H7 (cell line): ENCODE measurements around the gene IKZF3. TPM values are rescaled to one million over a fixed set of nuclear protein-coding genes. Genes with fewer than 3 reads are reported as not detected.

Experiments
- DNase-seq: peaks from one replicate; pipeline ENCODE4 v3.0.0; 2012
- H3K27me3 ChIP-seq: 2 replicates; pipeline ENCODE4 v1.6.0; 2011; ENCODE audit warnings: mild to moderate bottlenecking, low read length; ENCODE audit not compliant: control insufficient read depth, insufficient read depth
- H3K36me3 ChIP-seq: replicated peaks from 2 replicates; pipeline ENCODE4 v1.5.1; 2011; ENCODE audit warnings: low read length; ENCODE audit not compliant: control insufficient read depth, insufficient read depth
- H3K4me3 ChIP-seq: 2 replicates; pipeline ENCODE4 v1.5.1; 2011; ENCODE audit warnings: low read depth, mild to moderate bottlenecking, control low read depth, low read length, moderate library complexity; ENCODE audit not compliant: insufficient read depth
- total RNA-seq: library from RNA; depleted of rRNA; stranded (reverse); fragments of >200 nt; shearing (Covaris generic); gene quantifications from 2 replicates; pipeline ENCODE4 v1.2.3, GENCODE V29; 2014

IKZF3 gene
- total RNA-seq, 1 experiment from 2014 or later = 0.10 TPM

DNA sequence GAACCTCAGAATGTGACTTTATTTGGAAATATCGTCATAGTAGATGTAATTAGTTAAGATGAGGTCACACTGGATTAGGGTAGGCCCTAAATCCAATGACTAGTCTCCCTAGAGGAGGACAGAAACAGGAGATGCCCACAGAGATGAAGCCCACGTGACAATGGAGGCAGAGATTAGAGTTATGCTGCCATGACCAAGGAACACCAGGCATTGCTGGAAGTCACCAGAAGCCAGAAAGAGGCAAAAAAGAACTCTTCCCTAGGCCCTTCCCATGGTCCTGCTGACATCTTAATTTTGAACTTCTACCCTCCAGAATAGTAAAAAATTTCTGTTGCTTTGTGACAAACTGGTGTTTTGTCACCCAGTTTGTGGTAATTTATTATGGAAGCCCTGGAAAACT lies 49.6 kb downstream of the IKZF3 start:
- no peak overlapping the region for H3K4me3 ChIP-seq
- H3K36me3 ChIP-seq = no peaks in the 10 kb centered on the region
- H3K27me3 ChIP-seq = no peaks in the 10 kb centered on the region
- no peak for DNase-seq

DNA sequence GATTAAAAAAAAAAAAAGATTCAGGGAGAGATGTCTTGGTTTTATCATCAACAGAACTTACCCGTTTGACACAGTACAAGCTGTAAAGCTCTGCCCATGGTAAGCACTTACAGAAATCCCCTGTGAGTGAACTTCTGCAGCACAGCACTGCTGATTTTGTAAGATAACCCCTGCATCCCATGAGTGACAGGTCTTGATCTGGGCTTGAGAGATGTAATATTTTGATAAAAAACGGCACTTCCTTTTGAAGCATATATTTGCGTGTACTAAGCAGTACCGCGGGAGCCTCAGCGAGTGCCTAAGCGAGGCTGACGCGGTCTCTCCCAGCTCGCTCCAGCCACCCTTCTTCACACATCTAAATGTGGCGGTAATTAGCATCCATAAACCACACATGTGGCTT lies 50.5 kb downstream of the IKZF3 start:
- Histone ChIP-seq H3K4me3 (no peak overlapping the region), H3K36me3 (no peaks in the 10 kb centered on the region)
- DNase-seq = no peak

DNA sequence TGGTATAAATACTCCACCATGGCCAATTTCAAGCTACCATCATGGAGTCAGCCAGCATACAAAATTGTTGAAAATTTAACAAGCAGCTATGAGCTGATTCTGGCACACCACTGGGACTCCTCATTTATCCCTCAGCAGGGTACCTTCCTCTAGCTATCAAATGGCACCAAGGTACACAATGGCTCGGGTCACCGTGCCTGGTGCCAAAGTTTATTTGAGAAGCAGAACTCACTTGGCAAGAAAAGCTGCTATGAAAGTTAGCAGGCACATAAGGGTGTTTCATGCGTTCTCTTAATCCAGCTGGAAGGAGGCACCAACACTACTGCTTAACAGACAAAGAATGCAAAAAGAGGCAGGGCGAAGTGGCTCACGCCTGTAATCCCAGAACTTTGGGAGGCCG lies 51.6 kb downstream of the IKZF3 start:
- no peak overlapping the region for H3K4me3 ChIP-seq
- DNase-seq = no peak
- no peaks in the 10 kb centered on the region for H3K36me3 ChIP-seq
- no peaks in the 10 kb centered on the region for H3K27me3 ChIP-seq

More for the DNA sequence above, 50.5 kb downstream of the IKZF3 start:
- H3K27me3 ChIP-seq = no peaks in the 10 kb centered on the region

DNA sequence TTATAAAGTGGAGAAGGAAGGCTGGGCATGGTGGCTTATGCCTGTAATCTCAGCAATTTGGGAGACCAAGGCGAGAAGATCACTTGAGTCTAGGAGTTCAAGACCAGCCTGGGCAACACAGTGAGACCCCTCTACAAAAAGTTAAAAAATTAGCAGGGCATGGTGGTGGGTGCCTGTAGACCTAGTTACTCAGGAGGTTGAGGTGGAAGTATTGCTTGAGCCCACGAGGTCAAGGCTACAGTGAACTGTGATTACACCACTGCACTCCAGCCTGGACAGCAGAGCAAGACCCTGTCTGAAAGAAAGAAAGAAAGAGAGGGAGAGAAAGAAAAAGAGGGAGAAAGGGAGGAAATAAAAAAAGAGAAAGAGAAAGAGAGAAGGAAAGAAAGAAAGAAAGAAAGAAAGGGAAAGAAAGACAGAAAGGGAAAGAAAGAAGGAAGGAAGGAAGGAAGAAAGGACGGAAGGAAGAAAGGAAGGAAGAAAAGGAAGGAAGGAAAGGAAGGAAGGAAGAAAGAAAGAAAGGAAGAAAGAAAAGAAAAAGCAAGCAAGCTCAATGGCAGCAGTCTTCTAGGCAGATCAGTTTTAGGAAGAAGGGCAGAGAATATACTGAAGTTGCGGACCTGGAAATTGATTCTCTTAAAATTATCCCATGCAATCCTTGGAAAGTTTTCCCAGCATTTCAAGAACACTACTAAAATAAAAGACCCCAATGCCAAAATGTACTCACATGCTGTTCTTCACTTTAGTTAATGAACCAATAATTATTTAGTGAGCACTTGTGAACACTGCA lies 53.0 kb downstream of the IKZF3 start:
- H3K36me3 ChIP-seq = no peaks in the 10 kb centered on the region
- no peak for DNase-seq
- no peaks in the 10 kb centered on the region for H3K27me3 ChIP-seq
- no peak overlapping the region for H3K4me3 ChIP-seq

DNA sequence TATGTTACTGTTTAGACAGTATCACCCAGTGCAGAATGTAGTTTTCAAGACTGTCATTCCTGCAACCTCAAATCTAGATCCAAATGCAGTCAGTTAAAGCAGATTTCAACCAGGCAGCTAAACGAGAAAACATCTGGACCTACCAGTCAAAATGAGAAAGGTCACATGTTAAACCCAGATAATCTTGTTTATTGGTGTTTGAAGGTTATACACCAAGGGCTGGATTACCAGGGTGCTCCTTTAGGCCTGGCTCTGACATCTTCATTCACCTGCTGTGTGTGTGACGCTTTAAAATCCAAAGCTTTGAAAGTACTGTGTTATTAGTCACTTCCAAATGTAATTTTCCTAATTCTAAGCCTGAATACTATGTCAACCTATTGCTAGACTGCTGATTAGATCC lies 54.9 kb downstream of the IKZF3 start:
- no peak overlapping the region for H3K4me3 ChIP-seq
- no peaks in the 10 kb centered on the region for H3K36me3 ChIP-seq
- H3K27me3 ChIP-seq = no peaks in the 10 kb centered on the region
- no peak for DNase-seq

DNA sequence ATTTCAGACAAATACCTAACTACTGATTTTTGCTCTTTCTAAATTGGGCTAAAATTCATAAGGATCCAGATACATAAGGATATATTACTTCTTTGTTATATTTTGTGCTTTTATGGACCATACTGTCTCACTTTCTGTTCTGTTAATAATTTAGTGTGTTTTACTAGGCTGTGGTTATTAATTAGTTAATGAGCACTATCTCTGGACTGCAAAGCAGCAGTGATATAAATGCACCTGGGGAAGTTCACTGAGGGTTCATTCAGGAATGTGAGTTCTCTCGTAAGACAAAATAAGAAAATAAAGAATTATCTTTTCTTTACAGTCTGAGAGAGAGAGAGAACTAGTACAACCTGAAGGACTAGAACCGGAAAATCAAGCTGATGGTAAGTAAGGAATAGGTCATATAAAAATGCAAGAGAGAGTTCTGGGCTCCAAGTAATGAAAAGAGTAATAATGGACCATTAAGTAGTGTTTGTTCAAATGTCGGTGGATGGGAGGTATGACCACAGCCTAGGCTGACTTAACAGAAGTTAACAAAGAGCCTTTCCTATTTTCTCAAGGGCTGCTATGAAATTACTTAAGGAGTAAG lies 55.6 kb downstream of the IKZF3 start:
- no peak for DNase-seq
- Histone ChIP-seq H3K27me3 (no peaks in the 10 kb centered on the region), H3K36me3 (no peaks in the 10 kb centered on the region), H3K4me3 (no peak overlapping the region)

DNA sequence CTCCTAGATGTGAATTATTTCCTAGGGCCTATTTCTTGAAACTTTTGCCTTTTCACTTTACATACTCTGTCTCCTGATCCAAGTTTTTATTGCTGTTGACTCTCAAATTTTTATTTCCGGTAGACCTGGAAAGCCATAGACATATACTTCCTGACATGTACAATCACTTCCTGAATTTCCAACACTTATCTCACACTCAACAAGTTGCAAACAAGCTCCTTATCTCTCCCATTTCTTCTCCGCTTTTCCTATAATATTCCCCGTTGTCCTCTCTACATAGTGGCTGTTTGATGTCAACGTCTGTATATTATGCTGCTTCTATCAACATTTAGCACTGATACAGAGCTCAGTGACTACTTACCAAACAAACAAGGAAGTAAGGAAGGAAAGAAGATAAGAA lies 59.3 kb downstream of the IKZF3 start:
- Histone ChIP-seq H3K27me3 (no peaks in the 10 kb centered on the region), H3K4me3 (no peak overlapping the region), H3K36me3 (no peaks in the 10 kb centered on the region)
- DNase-seq = no peak

DNA sequence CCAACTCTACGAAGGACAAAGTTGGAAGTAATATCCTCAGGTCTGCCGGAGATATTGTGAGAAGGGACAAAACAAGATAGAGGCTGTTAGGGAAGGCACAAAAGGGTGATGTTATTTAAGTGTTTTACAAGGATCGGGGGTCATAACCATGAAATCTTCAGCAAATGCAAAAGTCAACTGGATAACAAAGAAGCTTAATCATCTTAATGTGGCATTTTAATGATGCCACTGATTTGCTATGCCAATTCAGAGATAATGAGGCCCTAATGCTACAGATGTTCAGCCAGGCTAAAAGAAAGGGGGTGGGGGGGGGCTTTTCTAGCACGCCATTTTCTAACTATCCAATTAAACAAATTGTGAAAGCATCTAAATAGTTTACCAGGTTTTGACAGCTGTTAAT lies 63.1 kb downstream of the IKZF3 start:
- H3K4me3 ChIP-seq = no peak overlapping the region
- no peak for DNase-seq
- H3K36me3 ChIP-seq = no peaks in the 10 kb centered on the region
- no peaks in the 10 kb centered on the region for H3K27me3 ChIP-seq

DNA sequence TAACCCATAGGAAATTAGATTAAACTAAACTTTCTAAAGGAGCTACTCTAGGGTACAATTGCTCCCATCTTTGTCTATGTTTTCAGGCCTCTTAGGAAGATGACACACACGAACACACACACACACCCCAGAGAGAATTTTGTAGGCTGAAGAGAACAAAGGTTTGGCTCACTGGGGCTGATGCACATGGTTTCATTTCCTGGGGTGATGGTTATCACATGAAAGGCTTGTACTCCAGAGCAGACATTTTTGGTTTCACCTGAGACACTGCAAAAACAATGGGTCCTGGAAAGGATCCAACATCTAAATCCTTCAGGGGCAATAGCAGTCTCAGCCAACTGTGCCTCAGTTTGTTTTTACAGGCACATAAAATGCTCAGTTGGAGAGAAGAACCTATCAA lies 63.6 kb downstream of the IKZF3 start:
- no peaks in the 10 kb centered on the region for H3K27me3 ChIP-seq
- DNase-seq = peak; percentile 11
- no peak overlapping the region for H3K4me3 ChIP-seq
- no peaks in the 10 kb centered on the region for H3K36me3 ChIP-seq

DNA sequence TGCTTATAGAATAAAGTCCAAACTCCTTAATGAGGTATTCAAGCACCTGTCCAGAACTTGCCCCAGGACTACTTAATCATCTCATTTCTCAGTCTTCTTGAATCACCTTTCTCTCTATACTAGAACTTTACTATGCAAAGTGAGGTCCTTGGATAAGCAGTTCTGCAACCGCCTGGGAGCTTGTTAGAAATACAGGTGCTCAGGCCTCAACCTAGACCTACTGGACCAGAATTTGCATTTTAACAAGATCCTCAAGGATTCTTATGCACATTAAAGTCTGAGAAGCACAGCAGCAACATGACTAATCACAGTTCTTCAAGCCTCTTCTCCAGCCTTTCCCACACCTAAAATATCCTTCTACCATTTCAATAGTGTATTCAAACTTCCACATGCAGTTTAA lies 64.7 kb downstream of the IKZF3 start:
- no peaks in the 10 kb centered on the region for H3K27me3 ChIP-seq
- no peak overlapping the region for H3K4me3 ChIP-seq
- H3K36me3 ChIP-seq = no peaks in the 10 kb centered on the region
- DNase-seq = no peak

DNA sequence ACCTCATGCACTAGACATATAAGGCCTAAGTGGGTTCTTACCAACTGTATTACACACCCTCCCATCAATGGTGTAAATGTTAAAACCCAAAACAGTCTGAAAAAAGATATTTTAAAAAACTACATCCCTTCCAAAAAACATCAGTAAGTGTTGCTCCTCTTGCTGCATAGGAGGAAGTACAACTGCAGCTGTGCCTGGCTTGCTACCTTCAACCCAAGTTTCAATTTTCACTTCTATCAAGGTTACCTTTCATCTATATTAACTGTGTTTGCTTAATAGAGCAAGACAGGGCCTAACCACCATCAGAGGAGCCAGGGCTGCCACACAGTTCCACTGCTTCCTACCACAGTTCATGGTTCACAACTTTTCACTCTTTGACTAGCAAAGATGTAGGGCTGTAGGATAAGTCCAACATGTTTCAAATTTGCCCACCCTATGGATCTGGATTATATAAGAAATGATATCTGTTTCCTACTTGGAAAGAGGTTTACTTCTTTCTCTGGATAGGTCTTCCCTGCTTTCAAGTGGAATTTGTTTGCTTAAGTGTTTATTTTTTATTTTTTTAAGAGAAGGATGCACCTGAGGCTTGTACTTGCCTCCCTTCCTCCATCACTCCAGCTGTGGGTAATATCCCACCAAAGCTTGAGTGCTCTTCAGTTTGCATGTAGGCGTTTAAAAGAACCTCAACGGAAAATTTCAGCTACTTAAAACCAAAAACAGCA lies 69.7 kb downstream of the IKZF3 start:
- Histone ChIP-seq H3K36me3 (no peaks in the 10 kb centered on the region), H3K27me3 (no peaks in the 10 kb centered on the region), H3K4me3 (no peak overlapping the region)
- no peak for DNase-seq

DNA sequence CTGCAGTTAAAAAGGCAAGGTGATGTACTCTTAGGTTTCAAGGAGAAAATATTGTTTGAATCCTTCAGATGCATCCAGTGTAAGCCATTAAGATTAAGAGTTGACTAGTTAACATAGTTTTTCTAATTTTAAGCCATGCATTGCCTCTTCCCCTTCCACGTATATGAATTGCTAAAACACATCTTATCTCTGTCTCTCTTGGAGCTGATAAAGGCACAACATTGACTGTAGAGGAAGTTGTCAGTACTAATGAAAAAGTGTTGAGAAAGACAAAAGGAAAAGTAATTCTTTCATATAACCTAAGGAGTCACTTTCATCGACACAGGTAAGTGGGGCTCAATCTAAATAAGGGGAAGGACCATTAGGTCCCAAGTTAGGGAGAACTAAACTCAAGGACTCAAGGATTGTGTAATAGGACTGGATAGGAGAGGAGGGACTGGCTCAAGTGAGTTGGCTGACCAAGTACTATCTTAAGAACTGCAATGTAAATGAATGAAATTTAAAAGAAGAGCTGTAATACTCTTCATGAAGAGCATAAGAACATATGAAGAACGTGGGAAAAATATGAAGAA lies 70.7 kb downstream of the IKZF3 start:
- no peak for DNase-seq
- Histone ChIP-seq H3K27me3 (no peaks in the 10 kb centered on the region), H3K4me3 (no peak overlapping the region), H3K36me3 (no peaks in the 10 kb centered on the region)

DNA sequence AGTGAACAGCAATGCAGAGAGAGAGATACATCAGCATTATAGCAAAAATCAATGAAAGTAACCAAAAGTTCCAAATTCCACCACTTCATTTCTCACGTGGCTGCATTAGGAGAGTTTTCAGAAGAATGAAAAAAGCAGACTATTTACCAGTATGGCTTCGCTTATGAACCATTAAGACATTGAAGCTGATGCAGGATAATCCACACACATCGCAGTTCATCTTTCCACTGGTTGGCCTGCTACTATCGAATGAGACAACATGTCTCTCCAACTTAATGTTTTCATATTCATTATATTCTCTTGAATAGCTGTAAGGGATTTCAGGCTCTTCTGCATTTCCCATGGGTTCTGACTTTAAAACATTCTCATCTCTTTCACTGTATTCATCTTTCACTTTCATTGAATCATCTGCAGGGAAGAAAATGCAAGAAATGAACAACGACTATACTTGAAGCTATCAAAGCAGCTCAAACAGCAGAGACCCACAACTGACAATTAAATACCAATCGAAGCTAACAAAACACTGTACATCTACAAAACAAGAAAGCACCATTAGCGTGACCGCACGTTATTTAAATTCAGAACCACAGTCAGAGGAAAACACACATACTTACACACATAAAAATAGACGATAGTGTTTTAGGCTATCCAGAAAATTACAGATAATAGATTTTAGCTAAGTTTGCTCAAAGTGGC lies 71.4 kb downstream of the IKZF3 start:
- DNase-seq = no peak

DNA sequence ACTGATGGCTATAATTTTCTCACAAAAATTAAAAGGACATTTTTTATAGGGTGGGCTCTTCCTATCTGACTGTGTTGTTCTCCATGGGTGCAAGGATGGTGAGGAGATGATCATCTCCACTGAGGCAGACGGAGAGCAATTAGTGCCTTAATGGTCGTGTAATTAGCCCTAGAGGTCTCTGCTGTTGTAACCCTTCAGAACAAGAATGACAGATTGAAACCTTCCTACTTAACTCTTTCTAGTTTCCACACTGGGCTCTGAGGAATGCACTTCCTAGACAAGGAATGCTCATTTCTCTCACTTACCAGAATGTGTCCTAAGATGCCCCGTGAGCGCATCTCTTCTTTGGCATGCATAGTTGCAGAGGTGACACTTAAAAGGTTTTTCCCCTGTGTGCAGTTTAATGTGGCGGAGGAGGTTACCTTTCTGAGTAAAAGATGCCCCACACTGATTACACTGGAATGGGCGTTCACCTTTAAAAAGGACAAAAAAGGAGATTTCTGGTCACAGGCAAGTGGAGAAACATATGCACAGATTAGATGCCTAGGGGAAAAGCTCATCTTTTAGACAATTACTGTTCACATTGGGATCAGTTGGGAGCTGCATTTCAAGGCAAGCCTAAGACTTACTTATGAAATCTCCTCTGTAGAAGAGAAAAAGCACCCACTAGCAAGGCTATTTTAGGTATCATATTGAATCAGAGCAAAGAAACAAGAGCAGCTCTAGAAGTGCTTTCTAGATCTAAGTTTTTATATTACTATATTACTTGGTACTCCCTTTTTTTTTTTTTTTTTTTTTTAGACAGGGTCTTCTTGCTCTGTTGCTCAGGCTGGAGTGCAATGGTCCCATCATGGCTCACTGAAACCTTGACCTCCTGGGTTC lies 72.8 kb downstream of the IKZF3 start:
- Histone ChIP-seq H3K36me3 (no peaks in the 10 kb centered on the region), H3K27me3 (no peaks in the 10 kb centered on the region), H3K4me3 (no peak overlapping the region)
- no peak for DNase-seq

More for the DNA sequence above, 71.4 kb downstream of the IKZF3 start:
- no peaks in the 10 kb centered on the region for H3K36me3 ChIP-seq
- no peak overlapping the region for H3K4me3 ChIP-seq
- H3K27me3 ChIP-seq = no peaks in the 10 kb centered on the region
